ENCODE measurements around the gene SHROOM3.

The SHROOM3 gene

DNA sequence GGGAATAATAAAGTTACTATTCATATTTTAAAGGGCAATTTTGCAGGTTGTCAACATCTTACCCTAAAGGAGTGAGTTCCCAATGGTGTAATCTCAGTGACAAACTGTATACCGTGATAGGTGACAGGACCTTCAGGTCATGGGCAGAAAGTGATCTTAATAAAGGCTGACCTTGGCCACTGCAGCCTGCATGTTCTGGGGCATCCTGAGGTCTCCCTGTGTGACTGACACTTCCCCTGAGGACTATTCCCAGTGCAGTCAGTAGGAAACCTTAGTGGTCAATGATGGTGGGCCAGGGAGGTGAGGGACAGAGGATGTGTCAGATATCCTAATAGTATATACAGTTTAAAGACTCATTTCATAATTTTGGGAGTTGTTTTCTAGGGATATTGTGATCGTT lies 137.2 kb downstream of the SHROOM3 start:
- DNase-seq = no peak

DNA sequence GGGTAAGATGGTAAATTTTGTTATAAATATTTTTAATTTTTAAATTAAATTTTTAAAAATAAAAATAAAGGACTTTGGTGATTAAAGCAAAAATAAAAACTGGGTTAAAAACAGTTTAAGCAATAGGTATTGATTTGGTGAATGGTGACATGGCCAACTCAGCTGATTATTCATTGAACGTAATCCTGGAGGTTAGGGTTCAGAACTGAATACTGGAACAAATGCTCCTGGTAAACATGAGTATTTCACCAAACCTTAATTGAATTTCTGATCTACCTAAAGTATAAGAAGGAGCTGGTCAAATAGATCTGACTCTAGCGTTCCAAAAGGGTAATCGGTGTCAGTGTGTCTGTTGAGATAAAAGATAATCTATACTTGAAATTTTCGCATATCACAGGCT lies 141.8 kb downstream of the SHROOM3 start:
- DNase-seq = no peak

DNA sequence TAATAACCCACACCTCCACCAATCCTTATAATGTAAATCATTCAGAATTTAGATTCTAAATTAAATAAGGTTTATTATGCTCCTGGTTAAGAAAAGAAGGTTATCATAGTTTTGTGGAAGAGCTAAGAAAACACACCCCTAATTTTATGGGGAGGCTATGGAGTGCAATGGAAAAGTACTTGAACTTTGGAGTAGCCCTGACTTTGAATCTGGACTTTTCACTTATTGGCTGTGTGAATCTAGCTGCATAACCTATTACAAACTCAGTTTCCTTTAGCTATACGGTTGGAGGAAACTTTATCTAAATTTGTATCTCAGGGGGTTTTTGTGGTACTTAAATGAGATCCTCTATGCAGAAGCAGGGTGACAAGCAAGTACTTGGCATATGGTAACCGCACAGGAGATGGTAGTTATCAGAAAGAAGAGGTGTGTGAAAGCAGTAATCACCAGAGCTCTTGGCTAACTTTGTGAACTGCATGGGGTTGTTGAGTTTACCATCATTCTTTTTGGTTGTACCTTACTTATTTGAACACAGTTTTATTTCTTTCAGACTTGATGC lies 143.1 kb downstream of the SHROOM3 start:
- DNase-seq = no peak

DNA sequence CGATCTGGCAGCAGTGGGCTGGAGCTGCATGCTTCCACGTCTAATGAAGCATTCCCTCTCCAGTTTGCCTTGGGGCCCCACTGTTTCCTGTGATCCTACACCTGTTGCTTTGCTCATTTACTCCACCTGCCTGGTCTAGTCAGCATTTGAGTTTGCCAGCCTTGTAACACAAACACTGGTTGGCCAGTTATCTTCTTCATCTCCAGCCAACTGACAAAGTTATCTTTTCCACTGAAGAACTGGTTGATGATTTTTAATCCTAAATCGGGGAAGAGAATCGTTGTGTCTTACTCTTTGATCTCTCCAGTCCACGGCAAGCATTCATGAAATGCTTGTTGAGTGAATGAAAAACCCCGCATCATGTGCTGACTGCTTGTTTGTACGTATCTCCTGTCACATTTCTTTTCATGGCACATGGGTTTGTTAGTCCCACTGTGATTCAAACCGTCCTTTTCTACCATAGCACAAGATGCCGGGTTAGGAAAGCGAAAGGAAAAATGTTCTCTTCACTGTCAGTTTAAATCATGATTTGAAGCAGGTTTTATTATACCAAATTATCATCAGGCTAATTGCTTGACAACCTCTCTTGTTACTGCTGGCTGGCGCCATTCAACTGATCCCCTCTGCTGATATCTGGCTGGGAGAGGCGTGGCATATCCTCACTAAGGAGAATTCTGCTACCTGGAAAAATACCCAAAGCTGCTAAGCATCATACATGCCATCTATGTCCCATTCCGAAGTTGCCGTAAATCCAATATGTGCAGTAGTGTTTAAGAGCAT lies 144.8 kb downstream of the SHROOM3 start:
- DNase-seq = no peak

DNA sequence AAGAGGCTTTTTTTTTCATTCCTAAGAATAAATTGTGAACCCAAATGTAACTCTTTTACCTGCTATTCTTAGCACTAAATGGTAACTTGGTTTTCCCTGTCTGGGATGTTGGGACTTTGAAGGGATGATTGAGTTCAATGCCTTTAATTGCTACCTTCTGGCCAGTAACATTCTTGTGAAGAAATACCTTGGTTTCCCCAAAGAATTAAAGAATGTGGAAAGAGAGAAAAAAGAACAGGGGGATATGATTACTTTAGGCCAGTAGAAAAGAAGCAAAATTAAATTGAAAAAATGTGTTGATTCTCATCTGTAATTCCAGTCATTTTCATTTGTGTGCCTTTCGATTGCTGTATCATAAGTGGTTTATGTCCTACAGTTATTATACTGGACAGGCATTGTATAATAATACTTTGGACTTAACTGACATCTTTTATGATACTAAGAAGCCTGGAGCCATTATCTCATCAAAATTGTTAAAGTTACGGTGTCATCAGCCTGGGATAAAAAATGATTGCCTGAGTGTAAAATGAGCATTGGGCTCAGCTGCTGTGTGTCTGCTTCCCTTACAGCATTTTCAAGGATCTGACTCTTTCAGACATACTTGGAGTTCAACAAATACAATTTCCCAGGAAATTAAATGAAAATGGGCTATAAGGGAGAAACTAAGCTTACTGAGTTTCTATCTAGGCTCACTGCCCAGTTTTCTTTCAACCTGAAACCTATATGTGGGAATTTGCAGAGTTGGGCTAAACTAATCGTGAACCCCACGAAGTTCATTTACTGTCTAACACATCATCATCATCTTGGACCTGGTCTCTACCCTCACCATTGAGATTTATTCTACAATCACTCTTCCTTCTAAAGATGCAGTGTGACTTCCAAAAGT lies 146.3 kb downstream of the SHROOM3 start:
- no peak for DNase-seq

DNA sequence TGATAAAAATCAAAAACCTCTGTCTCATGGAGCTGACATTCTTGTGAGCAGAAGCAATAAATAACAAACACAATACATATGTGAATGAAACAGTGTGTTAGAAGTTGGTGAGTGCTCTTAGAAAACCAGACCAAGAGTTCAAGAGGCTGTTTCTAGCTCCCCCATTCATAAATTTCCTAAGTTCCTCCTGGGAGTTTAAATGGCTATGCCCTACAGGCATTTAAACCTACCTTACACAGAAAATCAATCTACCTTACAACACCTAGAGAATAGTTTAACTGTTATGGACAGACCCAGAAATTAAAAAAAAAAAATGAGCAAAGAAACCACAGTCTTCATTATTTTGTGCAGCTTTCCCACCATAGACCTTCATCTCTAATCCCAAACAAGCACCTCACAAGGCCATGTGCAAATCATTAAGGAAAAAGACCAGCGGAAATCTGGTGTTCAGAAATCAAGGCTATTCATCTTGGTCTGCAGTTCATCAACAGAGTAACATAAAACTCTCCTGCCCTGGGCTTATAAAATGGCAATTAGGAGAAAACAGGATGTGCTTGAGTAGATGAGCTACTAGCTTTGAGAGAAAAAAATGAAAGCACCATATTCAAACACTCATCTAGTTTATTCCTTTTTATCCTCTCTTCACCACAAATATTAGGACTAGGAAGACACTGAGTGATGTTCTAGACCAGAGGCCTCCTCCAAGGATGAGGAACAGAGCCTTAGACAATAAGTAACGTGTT lies 147.2 kb downstream of the SHROOM3 start:
- DNase-seq = no peak

DNA sequence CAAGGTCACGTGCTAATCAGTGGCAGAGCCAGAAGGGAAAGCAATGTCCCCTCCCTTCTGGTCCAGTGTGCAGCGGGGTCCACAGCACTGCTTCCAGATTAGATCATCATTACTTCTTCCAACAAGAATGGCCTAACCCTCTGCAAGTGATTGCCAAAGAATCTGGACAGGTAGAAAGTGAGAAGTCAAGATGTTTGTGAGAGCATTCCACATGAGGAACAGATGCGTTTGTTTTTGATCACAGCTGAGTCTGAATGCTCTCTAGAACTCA lies 147.7 kb downstream of the SHROOM3 start:
- no peak for DNase-seq

DNA sequence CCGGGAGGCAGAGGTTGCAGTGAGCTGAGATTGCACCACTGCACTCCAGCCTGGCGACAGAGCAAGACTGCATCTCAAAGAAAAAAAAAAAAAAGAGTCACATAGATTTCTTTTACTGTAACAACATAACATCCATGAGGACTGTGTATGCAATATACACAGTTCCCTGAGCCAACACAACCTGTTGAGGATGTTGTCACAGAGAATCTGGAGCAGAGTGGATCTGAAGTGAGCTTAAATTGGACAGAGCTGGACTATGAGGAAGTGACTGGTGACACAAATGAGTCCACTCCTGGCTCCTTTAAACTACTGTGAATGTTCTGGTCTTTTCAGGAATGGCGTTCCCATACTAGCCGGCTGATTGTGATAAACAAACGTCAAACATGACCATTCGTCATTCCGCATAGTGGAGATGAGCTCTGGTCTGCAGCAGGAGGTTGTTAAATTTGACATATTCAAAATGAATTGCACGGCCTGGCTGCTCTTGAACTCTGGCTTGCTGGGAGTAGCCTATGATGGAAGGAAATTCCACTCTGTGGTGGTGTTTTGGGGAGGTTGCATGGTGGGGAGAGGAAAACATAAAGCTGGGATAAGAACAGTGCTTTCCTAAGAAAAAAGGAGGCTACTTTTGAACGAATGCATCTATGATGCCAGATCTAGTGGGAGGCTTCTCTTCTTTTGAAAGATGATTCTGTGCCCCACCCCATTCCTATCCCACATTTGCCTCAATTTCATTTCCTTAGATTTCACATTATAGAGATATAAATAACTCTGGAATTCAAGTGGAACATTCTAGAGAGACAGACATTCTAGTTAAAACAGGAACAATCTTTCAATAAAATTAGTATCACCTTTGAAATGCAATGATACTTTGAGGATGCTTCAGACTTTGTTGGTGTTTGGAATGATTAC lies 149.5 kb downstream of the SHROOM3 start:
- no peak for DNase-seq

DNA sequence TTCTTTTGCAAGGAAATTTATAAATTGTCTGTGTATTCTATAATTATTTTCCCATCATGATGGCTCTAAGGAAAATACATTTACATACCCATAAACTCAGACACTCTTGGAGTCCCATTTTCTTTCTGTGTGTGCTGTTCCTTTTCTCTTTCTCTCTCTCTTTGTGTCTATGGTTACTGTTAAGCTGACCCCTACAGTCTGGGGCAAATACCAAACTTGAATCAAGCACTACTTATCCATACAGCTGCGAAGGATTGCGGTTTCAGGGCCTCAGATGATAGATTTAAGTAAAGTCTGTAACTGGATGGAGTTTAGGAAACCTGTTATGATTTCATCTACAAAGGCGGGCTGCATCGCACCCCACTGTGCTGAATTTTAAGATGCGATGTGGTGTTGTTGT lies 150.2 kb downstream of the SHROOM3 start:
- DNase-seq = no peak

DNA sequence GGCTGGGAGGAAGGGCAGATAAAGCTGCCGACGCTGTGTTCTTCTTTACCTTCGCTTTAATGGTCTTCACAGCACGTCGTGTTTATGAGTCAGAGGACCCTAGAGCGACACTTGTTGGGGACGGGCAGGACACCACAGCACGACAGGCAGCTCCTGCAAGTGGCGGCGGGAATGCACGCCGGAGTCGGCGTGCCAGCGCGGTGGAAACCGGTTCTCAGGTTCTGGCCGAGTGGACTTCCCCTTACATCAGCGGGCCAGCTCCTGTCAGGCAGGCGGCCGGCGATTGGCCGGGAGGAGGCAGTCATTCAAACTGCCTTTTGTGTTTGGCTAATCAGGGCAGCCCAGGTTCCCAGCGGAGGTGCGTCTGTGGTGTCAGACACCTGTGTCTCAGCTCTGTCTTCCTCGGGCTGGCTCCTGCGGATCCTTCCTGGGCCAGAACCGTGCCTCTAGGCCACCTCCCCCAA lies 150.9 kb downstream of the SHROOM3 start:
- peak; percentile 30 for DNase-seq

DNA sequence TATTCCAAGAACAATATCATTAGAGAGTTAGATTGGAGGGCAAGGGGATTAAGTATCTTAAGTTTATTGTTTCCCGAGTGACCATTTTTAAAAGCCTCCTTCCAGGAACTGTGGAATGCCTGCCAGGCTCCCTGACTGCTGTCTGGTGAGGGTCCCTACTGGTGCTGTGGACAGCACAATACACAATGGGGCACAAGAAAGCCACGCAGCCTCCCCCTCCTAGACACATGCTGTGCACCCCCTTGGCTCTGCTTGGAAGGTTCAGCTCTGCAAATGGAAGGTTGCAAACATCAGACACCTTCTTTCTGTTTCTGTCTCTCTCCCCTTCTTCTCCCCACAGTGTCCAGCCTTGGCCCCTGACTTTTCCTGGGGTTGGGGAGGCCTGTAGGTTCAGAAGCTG lies 153.2 kb downstream of the SHROOM3 start:
- DNase-seq = no peak

DNA sequence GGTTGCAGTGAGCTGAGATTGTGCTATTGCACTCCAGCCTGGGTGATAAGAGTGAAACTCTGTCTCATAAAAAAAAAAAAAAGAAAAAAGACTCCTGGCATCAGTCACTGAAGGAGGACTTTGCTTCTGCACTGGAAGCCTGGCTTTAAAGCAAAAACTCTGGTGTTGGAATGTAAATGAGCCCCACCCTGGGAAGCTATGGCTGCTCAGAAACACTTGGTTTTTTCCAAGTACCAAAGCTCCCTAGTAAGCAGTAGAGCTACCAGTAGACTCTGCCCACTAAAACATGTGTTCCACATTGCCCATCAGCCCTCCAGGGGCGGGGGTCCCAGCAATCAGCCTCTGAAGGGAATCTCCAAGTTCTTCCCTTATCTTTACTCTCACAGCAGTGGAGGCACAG lies 154.4 kb downstream of the SHROOM3 start:
- no peak for DNase-seq

DNA sequence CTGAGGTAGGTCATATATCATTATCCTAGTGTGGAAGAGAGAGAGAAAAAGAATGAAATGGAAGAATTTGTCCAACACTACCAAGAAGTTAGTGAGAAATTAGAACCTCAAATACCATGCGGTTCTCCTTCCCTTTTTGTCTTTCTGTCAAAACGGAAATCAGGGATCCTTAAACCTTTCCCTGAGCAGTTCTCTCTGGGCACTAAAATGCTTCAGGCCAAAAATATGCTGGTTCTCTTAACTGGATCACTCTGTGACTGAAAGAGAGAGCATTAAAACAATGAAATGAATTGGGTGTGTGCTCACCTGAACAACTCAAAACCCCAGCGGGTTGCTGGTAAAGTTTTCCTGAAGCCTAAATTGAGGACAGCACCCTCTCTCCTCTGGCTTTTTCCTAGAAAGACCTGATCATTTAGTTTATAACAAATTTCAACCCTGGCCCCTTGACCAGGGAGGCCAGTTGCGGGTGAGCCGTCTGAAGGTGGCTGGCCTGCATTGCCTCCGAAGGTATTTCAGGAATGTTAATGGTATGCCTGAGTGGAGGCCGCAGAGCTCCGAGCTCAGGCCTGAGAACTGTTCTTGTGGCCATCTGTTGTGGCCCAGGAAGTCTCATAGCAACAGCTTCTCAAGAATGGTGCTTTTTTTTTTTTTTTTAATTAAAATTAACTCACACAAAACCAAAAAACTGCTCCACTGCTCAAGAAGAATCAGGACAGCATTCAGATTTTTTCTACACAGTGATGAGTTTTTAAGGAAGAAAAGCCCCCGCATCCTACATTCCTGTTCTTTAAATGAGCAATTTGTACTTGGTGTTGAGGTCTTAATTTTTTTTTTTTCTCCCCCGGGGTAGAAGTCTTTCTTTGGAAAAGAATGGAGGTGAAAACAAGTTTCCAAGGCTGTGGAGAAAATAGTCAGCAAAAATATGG lies 155.1 kb downstream of the SHROOM3 start:
- DNase-seq = no peak

DNA sequence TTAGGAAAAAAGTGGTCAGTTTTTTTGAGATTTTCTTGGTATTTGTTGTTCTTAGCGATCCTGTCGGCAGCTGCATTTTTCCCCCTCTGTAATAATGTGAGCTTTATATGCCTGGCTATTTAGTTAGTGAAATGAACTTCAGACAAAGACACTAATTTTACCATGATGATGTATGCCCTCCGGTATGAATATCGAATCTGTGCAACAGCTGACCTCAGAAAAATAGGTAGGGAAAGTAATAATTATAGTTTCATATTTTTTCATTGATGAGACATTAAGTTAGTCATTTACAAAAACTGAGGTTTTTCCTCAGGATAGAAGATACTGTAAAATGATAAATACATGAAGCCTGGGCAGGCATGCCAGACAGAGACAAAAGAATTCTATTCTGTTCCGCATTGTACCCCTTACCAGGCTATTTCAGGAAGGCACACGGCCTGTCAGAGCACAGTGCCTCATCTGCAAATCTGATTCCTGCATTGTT lies 155.8 kb downstream of the SHROOM3 start:
- DNase-seq = no peak

DNA sequence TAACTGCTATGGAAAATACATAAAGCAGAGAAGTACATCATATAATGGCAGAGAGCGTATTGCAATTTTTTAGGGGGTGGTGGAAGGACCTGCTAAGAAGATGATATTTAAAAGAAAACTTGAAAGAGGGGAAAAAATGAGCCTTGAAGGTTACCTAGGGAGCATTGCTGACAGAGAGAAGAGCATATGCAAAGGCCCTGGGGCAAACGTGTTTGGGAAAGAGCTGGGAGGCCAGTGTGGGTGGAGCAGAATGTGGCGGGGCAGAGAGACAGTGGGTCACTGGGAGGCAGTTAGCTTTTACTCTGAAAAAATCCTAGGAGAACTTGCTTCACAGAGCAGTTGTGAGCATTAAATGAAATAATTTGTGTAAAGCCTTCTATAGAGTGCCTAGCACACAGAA lies 157.0 kb downstream of the SHROOM3 start:
- no peak for DNase-seq

DNA sequence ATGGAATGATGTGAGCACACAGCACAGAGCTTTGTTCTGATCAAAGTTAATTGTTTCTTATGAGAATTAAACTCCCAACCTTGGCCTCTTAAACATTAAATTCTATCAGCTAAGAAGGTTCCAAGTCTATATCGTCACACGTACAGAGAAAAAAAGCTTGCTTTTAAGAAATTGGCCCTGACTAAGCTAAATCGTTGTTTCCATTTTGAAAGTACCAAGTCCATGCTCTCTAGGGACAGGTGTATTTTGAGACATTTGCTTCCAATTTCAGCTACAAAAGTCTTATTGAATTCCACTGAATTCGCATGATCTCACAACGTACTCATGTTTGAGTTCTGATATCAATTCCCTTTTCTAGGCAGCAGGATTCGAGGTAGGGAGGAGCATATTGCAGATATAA lies 157.4 kb downstream of the SHROOM3 start:
- DNase-seq = no peak

DNA sequence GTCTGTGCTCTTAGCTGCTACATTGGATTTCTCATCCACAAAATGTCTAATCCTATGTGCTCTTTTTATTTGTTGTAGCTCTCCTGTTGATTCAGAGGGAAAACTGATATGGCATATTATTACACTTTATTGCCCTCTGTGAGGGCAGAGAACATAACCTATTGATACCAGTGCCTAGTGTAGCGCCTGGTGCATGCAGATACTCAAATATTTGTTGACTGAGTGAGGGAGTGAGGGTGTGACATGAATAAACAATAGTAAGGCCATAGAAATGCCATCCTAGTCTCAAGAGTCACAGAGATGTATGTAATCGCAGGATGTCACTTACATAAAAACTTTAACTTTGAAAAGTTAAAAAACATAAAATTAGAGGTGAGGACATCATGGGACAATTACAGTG lies 159.1 kb downstream of the SHROOM3 start:
- DNase-seq = no peak

DNA sequence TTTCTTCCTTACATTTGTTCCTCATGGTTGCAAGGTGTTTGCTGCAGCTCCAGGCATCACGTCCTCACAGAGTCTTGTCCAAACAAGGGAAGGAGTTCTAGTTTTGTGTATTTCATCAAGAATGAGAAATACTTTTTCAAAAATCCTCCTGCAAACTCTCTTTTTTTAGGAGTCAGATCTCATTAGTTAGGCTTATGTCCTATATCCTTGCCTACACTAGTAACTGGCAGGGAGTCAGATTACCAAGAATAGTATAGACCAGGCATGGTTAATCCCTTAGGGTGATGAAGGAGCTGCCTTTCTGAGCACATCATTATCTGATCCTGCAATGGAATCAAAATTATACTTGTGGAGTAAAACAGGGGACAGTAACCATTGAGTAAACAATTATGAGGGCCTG lies 160.4 kb downstream of the SHROOM3 start:
- no peak for DNase-seq

DNA sequence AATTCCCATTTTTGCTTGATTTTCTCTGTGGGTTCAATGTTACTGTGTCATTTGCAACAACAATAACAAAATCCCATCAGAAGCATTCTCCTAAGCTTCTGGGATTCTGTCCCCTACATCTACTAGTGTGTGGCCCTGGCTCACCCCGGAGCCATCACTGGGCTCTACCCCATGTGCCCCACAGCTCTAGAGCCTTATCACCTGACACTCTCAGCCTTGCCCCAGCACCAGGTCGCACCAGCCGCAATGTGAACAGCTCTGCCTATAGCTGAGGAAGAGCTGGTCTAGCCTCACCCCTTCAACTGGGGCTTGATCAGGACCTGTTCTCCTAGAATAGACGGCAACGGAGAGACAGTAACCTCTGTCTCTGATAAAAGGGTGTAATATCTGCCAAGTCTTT lies 161.7 kb downstream of the SHROOM3 start:
- no peak for DNase-seq

DNA sequence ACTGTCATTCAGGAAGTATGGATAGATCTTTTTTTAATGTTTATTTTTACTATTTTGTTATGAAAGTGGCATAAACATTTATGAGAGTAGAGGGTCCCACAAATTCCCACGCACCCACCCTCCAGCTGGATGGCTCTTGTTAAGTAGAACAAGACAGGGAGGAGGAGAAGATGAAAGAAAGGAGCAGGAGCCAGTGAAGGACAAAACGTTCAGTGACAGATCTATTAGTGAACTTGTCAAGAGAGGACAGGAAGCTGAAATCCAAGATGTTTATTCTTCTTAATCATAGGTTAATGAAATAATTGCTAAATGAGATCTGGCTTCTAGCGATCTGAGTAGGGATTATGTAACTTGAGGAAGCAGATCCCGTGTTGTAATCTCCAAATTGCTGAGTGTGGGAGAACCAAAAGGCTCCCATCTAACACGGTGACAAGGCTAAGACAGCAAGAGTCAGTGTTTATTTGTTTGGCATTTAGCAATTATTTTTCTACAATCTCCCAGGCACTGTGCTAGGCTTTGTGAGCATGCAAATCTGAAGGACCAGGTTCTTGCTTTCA lies 162.5 kb downstream of the SHROOM3 start:
- DNase-seq = no peak

DNA sequence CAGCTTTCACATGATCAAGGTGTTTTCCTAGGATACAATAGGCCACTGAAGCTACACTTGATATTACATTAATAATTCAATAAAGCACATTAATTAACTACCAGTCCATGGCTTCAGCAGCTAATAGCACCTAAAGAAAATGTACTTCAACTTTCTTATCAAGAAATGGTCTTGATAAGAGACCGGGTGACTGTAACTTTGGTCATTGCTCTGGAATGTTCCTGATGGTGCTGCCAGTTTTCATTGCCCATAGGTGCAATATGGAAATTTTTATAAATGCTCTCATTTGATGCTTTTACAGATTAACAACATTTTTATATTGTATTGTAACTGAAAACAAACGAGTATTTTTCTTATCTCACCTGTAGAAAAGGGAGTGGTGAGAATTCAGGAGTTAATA lies 165.4 kb downstream of the SHROOM3 start:
- DNase-seq = no peak

All from stimulated activated CD4-positive, alpha-beta T cell treated with anti-CD3 and anti-CD28 coated beads, Interleukin-15, amount 100 ng/mL, for 24 hours (primary cell).